Endothelial cell of umbilical vein (primary cell): ENCODE results near the gene POU2AF1.

Experiments used
- CTCF ChIP-seq, 2 donors: IDR thresholded peaks; 1 replicate in 1 of 2; 2 replicates in 1 of 2; pipeline ENCODE4 v1.5.1; 2011; ENCODE audit warnings: low read length in 2 of 2, mild to moderate bottlenecking in 2 of 2, moderate library complexity in 2 of 2, control low read depth in 1 of 2, inconsistent platforms in 1 of 2, low read depth in 1 of 2; ENCODE audit not compliant: insufficient read depth in 1 of 2; ENCODE audit errors: extremely low read depth in 1 of 2
- EZH2 ChIP-seq: IDR thresholded peaks from 2 replicates; pipeline ENCODE4 v1.6.1; 2012; ENCODE audit warnings: borderline replicate concordance, low read depth, mild to moderate bottlenecking, moderate library complexity, low read length, inconsistent platforms; ENCODE audit not compliant: severe bottlenecking
- JUN ChIP-seq: IDR thresholded peaks from 2 replicates; pipeline ENCODE4 v1.6.1; 2011; ENCODE audit warnings: borderline replicate concordance, low read depth; ENCODE audit not compliant: insufficient read length, insufficient read depth
- MAX ChIP-seq: IDR thresholded peaks from 2 replicates; pipeline ENCODE4 v1.6.1; 2011; ENCODE audit not compliant: insufficient read depth, insufficient read length
- POLR2A ChIP-seq: IDR thresholded peaks from 2 replicates; pipeline ENCODE4 v1.6.1; 2012; ENCODE audit warnings: low read depth, mild to moderate bottlenecking, control low read depth, low read length
- POLR2AphosphoS5 ChIP-seq: IDR thresholded peaks from 2 replicates; pipeline ENCODE4 v1.6.1; 2012; ENCODE audit warnings: low read depth, mild to moderate bottlenecking, control low read depth, low read length, moderate library complexity; ENCODE audit not compliant: insufficient read depth

- TF ChIP-seq CTCF (IDR thresholded peaks at IDR 0.05; ENCODE audit: extremely low read depth in 1 of 2, insufficient read depth in 1 of 2, low read depth in 1 of 2, low read length in 2 of 2) (no peak), MAX (no peak), POLR2AphosphoS5 (no peak), POLR2A (no peak), EZH2 (no peak), JUN (no peak)
Measured at GRCh38 chr11:111349191-111349695, 29.8 kb downstream of the POU2AF1 start.
